Neural cell (in vitro differentiated cells): ENCODE data around the gene SLC27A4. TPM values are rescaled to one million over a fixed set of nuclear protein-coding genes. Genes with fewer than 3 reads are reported as not detected.

Experiments
- H2AFZ ChIP-seq: fragments of 200-600, 300-800 bp; sonication (generic), shearing (Covaris generic); 2 replicates; pipeline ENCODE4 v1.6.0; 2014; ENCODE audit warnings: low read depth, mild to moderate bottlenecking, antibody characterized with exemption, low read length, moderate library complexity
- H3F3A ChIP-seq: fragments of 200-600 bp; shearing (Covaris generic); 2 replicates; pipeline ENCODE4 v1.6.1; 2016; ENCODE audit warnings: mild to moderate bottlenecking, moderate library complexity, mixed read lengths, antibody characterized with exemption, low read length; ENCODE audit not compliant: insufficient read depth, poor library complexity, severe bottlenecking
- H3K27ac ChIP-seq: fragments of 200-600, 300-800 bp; sonication (generic), shearing (Covaris generic); 2 replicates; pipeline ENCODE4 v1.5.1; 2014; ENCODE audit warnings: mild to moderate bottlenecking, low read length, moderate library complexity
- H3K27me3 ChIP-seq: fragments of 300-800, 200-600 bp; sonication (generic), shearing (Covaris generic); 2 replicates; pipeline ENCODE4 v1.6.0; 2014; ENCODE audit warnings: mild to moderate bottlenecking, low read depth, low read length, moderate library complexity; ENCODE audit not compliant: insufficient read depth
- H3K36me3 ChIP-seq: fragments of 300-800, 200-600 bp; sonication (generic), shearing (Covaris generic); 2 replicates; pipeline ENCODE4 v1.5.1; 2014; ENCODE audit warnings: mild to moderate bottlenecking, antibody characterized with exemption, low read length, moderate library complexity; ENCODE audit not compliant: insufficient read depth
- H3K4me2 ChIP-seq: fragments of 300-800, 200-600 bp; sonication (generic), shearing (Covaris generic); 2 replicates; pipeline ENCODE4 v1.6.0; 2014; ENCODE audit warnings: mild to moderate bottlenecking, low read length
- H3K4me3 ChIP-seq: fragments of 300-800, 200-600 bp; sonication (generic), shearing (Covaris generic); 2 replicates; pipeline ENCODE4 v1.5.1; 2014; ENCODE audit warnings: mild to moderate bottlenecking, low read length, moderate library complexity
- H3K79me2 ChIP-seq: fragments of 200-600 bp; shearing (Covaris generic); replicated peaks from 2 replicates; pipeline ENCODE4 v1.6.0; 2014; ENCODE audit warnings: mild to moderate bottlenecking, low read length, moderate library complexity; ENCODE audit not compliant: insufficient read depth
- H3K9ac ChIP-seq: fragments of 300-800, 200-600 bp; sonication (generic), shearing (Covaris generic); 2 replicates; pipeline ENCODE4 v1.6.1; 2016; ENCODE audit warnings: mild to moderate bottlenecking, low read length, mixed read lengths
- H3K9me2 ChIP-seq: fragments of 200-600 bp; shearing (Covaris generic); 2 replicates; pipeline ENCODE4 v1.6.1; 2016; ENCODE audit warnings: mild to moderate bottlenecking, low read length, mixed read lengths; ENCODE audit not compliant: insufficient read depth
- H3K9me3 ChIP-seq: fragments of 200-600, 300-800 bp; sonication (generic), shearing (Covaris generic); 2 replicates; pipeline ENCODE4 v1.6.1; 2016; ENCODE audit warnings: mild to moderate bottlenecking, mixed run types, low read length, moderate library complexity, mixed read lengths
- H4K20me1 ChIP-seq: fragments of 200-600 bp; shearing (Covaris generic); 2 replicates; pipeline ENCODE4 v1.6.1; 2016; ENCODE audit warnings: mild to moderate bottlenecking, mixed run types; ENCODE audit not compliant: insufficient read depth
- CTCF ChIP-seq: fragments of 450-650 bp; IDR thresholded peaks from 2 replicates; pipeline ENCODE4 v1.5.1; 2014; ENCODE audit warnings: antibody characterized with exemption, mild to moderate bottlenecking, moderate library complexity; ENCODE audit not compliant: poor library complexity, severe bottlenecking
- EP300 ChIP-seq: fragments of 450-650 bp; conservative IDR thresholded peaks from 2 replicates; pipeline ENCODE4 v1.6.1; 2014; ENCODE audit warnings: antibody characterized with exemption, mild to moderate bottlenecking, moderate library complexity; ENCODE audit not compliant: poor library complexity, severe bottlenecking
- EZH2 ChIP-seq: fragments of 200-600, 300-800 bp; shearing (Covaris generic), sonication (generic); IDR thresholded peaks from 2 replicates; pipeline ENCODE4 v1.6.1; 2014; ENCODE audit warnings: antibody characterized with exemption, low read length, borderline replicate concordance, mild to moderate bottlenecking; ENCODE audit not compliant: insufficient read depth, poor library complexity, severe bottlenecking
- MXI1 ChIP-seq: fragments of 450-650 bp; conservative IDR thresholded peaks from 2 replicates; pipeline ENCODE4 v1.6.1; 2014; ENCODE audit warnings: antibody characterized with exemption, mild to moderate bottlenecking; ENCODE audit not compliant: poor library complexity, severe bottlenecking
- POLR2AphosphoS5 ChIP-seq: IDR thresholded peaks from 2 replicates; pipeline ENCODE4 v1.6.1; 2012
- RAD21 ChIP-seq: fragments of 450-650 bp; conservative IDR thresholded peaks from 2 replicates; pipeline ENCODE4 v1.6.1; 2014; ENCODE audit warnings: antibody characterized with exemption, mild to moderate bottlenecking, moderate library complexity
- SMC3 ChIP-seq: fragments of 450-650 bp; conservative IDR thresholded peaks from 2 replicates; pipeline ENCODE4 v1.6.1; 2014; ENCODE audit warnings: antibody characterized with exemption, mild to moderate bottlenecking, moderate library complexity; ENCODE audit not compliant: poor library complexity
- TAF1 ChIP-seq: IDR thresholded peaks from 2 replicates; pipeline ENCODE4 v1.6.1; 2012; ENCODE audit warnings: low read depth
- polyA plus RNA-seq: library from polyadenylated mRNA; depleted of rRNA; stranded (reverse); fragments of >200 nt; gene quantifications from 2 replicates; pipeline ENCODE4 v1.2.3, GENCODE V29; 2014
- TF ChIP-seq, protein P1 (sequence below): IDR thresholded peaks from 2 replicates; pipeline ENCODE4 v1.6.1; 2012; ENCODE audit warnings: borderline replicate concordance

The SLC27A4 gene
- polyA plus RNA-seq, 1 donor from 2014 or later, result 31.6 TPM

- Histone ChIP-seq H3K27ac (peak overlapping the region; percentile 58), H3K4me2 (peak overlapping the region; percentile 81), H4K20me1 (no peaks in the 10 kb centered on the region), H3K9ac (peak overlapping the region; percentile 86), H3K4me3 (peak overlapping the region; percentile 79), H3K36me3 (no peaks in the 10 kb centered on the region), H3K79me2 (peaks cover 13% of the 10 kb centered on the region), H3K9me3 (no peaks in the 10 kb centered on the region), H2AFZ (peak overlapping the region; percentile 46), H3F3A (no peaks in the 10 kb centered on the region), H3K9me2 (no peaks in the 10 kb centered on the region), H3K27me3 (no peaks in the 10 kb centered on the region)
- TF ChIP-seq, protein P1, sequence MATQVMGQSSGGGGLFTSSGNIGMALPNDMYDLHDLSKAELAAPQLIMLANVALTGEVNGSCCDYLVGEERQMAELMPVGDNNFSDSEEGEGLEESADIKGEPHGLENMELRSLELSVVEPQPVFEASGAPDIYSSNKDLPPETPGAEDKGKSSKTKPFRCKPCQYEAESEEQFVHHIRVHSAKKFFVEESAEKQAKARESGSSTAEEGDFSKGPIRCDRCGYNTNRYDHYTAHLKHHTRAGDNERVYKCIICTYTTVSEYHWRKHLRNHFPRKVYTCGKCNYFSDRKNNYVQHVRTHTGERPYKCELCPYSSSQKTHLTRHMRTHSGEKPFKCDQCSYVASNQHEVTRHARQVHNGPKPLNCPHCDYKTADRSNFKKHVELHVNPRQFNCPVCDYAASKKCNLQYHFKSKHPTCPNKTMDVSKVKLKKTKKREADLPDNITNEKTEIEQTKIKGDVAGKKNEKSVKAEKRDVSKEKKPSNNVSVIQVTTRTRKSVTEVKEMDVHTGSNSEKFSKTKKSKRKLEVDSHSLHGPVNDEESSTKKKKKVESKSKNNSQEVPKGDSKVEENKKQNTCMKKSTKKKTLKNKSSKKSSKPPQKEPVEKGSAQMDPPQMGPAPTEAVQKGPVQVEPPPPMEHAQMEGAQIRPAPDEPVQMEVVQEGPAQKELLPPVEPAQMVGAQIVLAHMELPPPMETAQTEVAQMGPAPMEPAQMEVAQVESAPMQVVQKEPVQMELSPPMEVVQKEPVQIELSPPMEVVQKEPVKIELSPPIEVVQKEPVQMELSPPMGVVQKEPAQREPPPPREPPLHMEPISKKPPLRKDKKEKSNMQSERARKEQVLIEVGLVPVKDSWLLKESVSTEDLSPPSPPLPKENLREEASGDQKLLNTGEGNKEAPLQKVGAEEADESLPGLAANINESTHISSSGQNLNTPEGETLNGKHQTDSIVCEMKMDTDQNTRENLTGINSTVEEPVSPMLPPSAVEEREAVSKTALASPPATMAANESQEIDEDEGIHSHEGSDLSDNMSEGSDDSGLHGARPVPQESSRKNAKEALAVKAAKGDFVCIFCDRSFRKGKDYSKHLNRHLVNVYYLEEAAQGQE, result no peak
- TF ChIP-seq POLR2AphosphoS5, result no peak
These were observed 31.3 kb downstream of the SLC27A4 start for GRCh38 chr9:128371630-128372117.

DNA sequence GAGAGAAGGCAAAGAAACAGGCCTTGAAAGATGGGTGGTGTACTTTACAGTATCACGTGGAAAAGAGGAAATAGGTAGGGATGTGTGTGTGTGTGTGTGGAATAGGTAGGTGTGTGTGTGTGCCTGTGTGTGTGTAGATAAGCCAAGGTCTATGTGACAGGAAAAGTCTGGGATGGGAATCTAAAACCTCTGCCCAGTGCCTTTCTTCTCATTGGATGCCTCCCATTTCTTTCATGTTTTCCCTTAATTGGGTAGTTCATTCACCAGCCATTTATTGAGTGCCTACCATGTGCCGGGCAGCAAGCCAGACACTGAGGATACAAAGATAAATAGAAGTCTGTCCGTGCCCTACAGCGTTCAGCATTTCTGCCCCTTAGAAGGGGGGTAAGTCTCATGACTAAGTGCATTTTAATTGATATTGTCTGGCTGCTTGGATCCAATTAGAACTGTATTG lies 31.9 kb downstream of the SLC27A4 start:
- no peak overlapping the region for H3K27ac ChIP-seq
- no peaks in the 10 kb centered on the region for H4K20me1 ChIP-seq
- TF ChIP-seq CTCF (no peak), TAF1 (no peak), RAD21 (no peak), MXI1 (no peak), EZH2 (no peak), SMC3 (no peak), POLR2AphosphoS5 (no peak), EP300 (no peak)
- TF ChIP-seq, protein P1, result no peak

More for the DNA sequence above, 31.9 kb downstream of the SLC27A4 start:
- H3K4me3 ChIP-seq, result peak overlapping the region; percentile 79
- peak overlapping the region; percentile 81 for H3K4me2 ChIP-seq
- H3K27me3 ChIP-seq, result no peaks in the 10 kb centered on the region
- H3K9me3 ChIP-seq, result no peaks in the 10 kb centered on the region
- H3K79me2 ChIP-seq, result peaks cover 13% of the 10 kb centered on the region
- peak overlapping the region; percentile 86 for H3K9ac ChIP-seq
- H3F3A ChIP-seq, result no peaks in the 10 kb centered on the region
- no peaks in the 10 kb centered on the region for H3K36me3 ChIP-seq
- no peak overlapping the region for H2AFZ ChIP-seq
- no peaks in the 10 kb centered on the region for H3K9me2 ChIP-seq
